Testis (tissue), 3 donors: ENCODE data around the gene PRM1. TPM values are rescaled to one million over a fixed set of nuclear protein-coding genes. Genes with fewer than 3 reads are reported as not detected.

Source experiments
- DNase-seq: peaks from one replicate; pipeline ENCODE4 v3.0.0-alpha.2; 2019
- H3K27ac ChIP-seq, 2 donors: fragments of 200-600 bp; sonication (generic); one replicate each; pipeline ENCODE4 v1.5.1; 2019
- H3K27me3 ChIP-seq: fragments of 200-600 bp; sonication (generic); one replicate; pipeline ENCODE4 v1.5.1; 2019
- H3K36me3 ChIP-seq: fragments of 200-600 bp; sonication (generic); one replicate; pipeline ENCODE4 v1.5.1; 2017; ENCODE audit warnings: low read depth; ENCODE audit errors: missing control alignments
- H3K4me1 ChIP-seq: fragments of 200-600 bp; sonication (generic); one replicate; pipeline ENCODE4 v1.5.1; 2019
- H3K4me3 ChIP-seq, 2 donors: fragments of 200-600 bp; sonication (generic); one replicate each; pipeline ENCODE4 v1.5.1; 2017 to 2019
- H3K9me3 ChIP-seq: fragments of 200-600 bp; sonication (generic); one replicate; pipeline ENCODE4 v1.5.1; 2017
- POLR2A ChIP-seq: fragments of 450-650 bp; IDR thresholded peaks from one replicate; pipeline ENCODE4 v1.6.1; 2017; ENCODE audit warnings: antibody characterized with exemption, mild to moderate bottlenecking, moderate library complexity
- WGBS, 2 donors: methylation state at CpG; one replicate each; pipeline ENCODE4 v1.1.5; 2018; 5-methylcytosine and 5-hydroxymethylcytosine counted together
- intact Hi-C: fragments of 100-400 bp; cut with DNase I; formaldehyde crosslinking; loops from one replicate; pipeline ENCODE4 v1.15.1; 2023; ENCODE audit warnings: low total_unique reads
- polyA plus RNA-seq: library from polyadenylated mRNA; stranded (reverse); fragments of 350-450 nt; fragmentation: Illumina TruSeq; extraction: RNeasy Lipid Tissue Mini Kit (QIAGEN cat#74804); gene quantifications from one replicate; pipeline ENCODE4 v1.2.3, GENCODE V29; 2014; ENCODE audit warnings: low read depth, low replicate concordance; ENCODE audit not compliant: insufficient read depth
- total RNA-seq, 2 donors: library from RNA; depleted of rRNA; stranded (reverse); fragments of >200 nt; gene quantifications; one replicate each; pipeline ENCODE4 v1.2.3, GENCODE V29; 2016
- TF ChIP-seq, protein P1 (sequence below), 3 experiments: fragments of 450-650 bp in 2 of 3; fragments of 200-600 bp in 1 of 3; sonication (generic) in 1 of 3; IDR thresholded peaks; one replicate each; pipeline ENCODE4 v1.5.1; 2016 to 2019; ENCODE audit warnings: antibody characterized with exemption in 3 of 3, mild to moderate bottlenecking in 2 of 3, moderate library complexity in 1 of 3

The PRM1 gene
- total and polyA plus RNA-seq, 3 donors from 2014 or later, result 7,819 to 32,936 (median 15,171) TPM

GRCh38 chr16:11296706-11297491 lies 15.8 kb upstream of the PRM1 start:
- DNase-seq, result no peak
- Histone ChIP-seq H3K9me3 (no peaks in the 10 kb centered on the region), H3K36me3 (no peaks in the 10 kb centered on the region), H3K27me3 (no peaks in the 10 kb centered on the region), H3K4me3 (no peak overlapping the region), H3K4me1 (peaks cover 16% of the 10 kb centered on the region), H3K27ac (no peak overlapping the region)
- WGBS, 2 donors, result 62 to 65% methylated on average over 10 of the region's 10 CpGs
- intact Hi-C loops, result no loop called here
- TF ChIP-seq POLR2A, result no peak

DNA sequence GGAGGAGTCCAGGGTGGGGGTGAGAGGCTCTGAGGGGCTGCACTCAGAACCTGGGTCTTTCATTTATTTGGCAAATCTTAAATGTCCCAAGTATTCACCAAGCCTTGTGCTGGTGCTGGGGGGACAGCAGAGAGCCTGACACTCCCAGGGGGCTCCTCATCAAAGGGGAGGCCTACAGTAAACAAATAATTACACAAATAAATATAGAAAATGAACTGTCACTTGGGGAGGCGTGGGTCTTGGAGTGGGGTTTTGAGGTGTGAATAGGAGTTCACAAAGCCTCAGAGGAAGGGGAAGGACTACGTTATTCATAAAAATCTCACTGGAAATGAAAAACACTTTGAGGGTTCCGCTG lies 15.2 kb upstream of the PRM1 start:
- DNase-seq, result no peak
- no peaks in the 10 kb centered on the region for H3K27me3 ChIP-seq
- TF ChIP-seq, protein P1, sequence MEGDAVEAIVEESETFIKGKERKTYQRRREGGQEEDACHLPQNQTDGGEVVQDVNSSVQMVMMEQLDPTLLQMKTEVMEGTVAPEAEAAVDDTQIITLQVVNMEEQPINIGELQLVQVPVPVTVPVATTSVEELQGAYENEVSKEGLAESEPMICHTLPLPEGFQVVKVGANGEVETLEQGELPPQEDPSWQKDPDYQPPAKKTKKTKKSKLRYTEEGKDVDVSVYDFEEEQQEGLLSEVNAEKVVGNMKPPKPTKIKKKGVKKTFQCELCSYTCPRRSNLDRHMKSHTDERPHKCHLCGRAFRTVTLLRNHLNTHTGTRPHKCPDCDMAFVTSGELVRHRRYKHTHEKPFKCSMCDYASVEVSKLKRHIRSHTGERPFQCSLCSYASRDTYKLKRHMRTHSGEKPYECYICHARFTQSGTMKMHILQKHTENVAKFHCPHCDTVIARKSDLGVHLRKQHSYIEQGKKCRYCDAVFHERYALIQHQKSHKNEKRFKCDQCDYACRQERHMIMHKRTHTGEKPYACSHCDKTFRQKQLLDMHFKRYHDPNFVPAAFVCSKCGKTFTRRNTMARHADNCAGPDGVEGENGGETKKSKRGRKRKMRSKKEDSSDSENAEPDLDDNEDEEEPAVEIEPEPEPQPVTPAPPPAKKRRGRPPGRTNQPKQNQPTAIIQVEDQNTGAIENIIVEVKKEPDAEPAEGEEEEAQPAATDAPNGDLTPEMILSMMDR (IDR thresholded peaks at IDR 0.05), result no peak
- no peak for TF ChIP-seq POLR2A
- H3K36me3 ChIP-seq, result no peaks in the 10 kb centered on the region
- no peaks in the 10 kb centered on the region for H3K9me3 ChIP-seq
- 66 to 85% methylated on average over 3 of the region's 3 CpGs for WGBS, 2 donors
- intact Hi-C loops, result no loop called here
- H3K4me3 ChIP-seq, result no peak overlapping the region
- peaks cover 13% of the 10 kb centered on the region for H3K4me1 ChIP-seq
- no peak overlapping the region for H3K27ac ChIP-seq

DNA sequence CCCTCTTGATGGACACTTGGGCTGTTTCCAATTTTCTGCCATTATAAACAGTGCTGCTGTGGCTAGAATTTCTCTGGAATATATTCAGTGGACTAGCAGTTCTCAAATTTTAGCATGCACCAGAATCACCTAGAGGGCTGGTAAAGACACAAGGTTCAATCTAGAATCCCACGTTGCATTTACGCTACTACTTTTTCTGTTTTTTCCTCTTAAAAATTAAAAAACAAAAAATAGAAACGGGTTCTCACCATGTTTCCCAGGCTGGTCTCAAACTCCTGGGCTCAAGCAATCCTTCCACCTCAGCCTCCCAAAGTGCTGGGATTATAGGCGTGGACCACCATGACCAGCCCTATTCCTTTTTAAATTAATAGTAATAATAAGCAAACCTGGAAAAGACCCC lies 14.5 kb upstream of the PRM1 start:
- Histone ChIP-seq H3K4me3 (no peak overlapping the region), H3K4me1 (peaks cover 13% of the 10 kb centered on the region), H3K36me3 (no peaks in the 10 kb centered on the region), H3K27ac (no peak overlapping the region), H3K27me3 (no peaks in the 10 kb centered on the region), H3K9me3 (no peaks in the 10 kb centered on the region)
- intact Hi-C loops, result no loop called here
- DNase-seq, result no peak
- WGBS, 2 donors, result 92 to 93% methylated on average over 4 of the region's 4 CpGs
- TF ChIP-seq POLR2A, result no peak
- TF ChIP-seq, protein P1 (IDR thresholded peaks at IDR 0.05), result no peak

GRCh38 chr16:11292076-11292748 lies 11.1 kb upstream of the PRM1 start:
- intact Hi-C loops, result no loop called here
- H3K4me1 ChIP-seq, result peaks cover 5% of the 10 kb centered on the region
- H3K4me3 ChIP-seq, result no peak overlapping the region
- TF ChIP-seq, protein P1 (IDR thresholded peaks at IDR 0.05), result no peak
- no peak for TF ChIP-seq POLR2A
- H3K9me3 ChIP-seq, result no peaks in the 10 kb centered on the region
- no peak overlapping the region for H3K27ac ChIP-seq
- no peak for DNase-seq
- H3K27me3 ChIP-seq, result no peaks in the 10 kb centered on the region
- H3K36me3 ChIP-seq, result no peaks in the 10 kb centered on the region
- WGBS, 2 donors, result 89 to 93% methylated on average over 7 of the region's 7 CpGs

GRCh38 chr16:11291091-11291703 lies 10.1 kb upstream of the PRM1 start:
- H3K4me1 ChIP-seq, result no peaks in the 10 kb centered on the region
- no peaks in the 10 kb centered on the region for H3K27me3 ChIP-seq
- no peak overlapping the region for H3K4me3 ChIP-seq
- no peak for DNase-seq
- no peaks in the 10 kb centered on the region for H3K36me3 ChIP-seq
- 65 to 70% methylated on average over 10 of the region's 10 CpGs for WGBS, 2 donors
- H3K27ac ChIP-seq, result no peak overlapping the region
- intact Hi-C loops, result no loop called here
- TF ChIP-seq, protein P1 (IDR thresholded peaks at IDR 0.05), result no peak
- TF ChIP-seq POLR2A, result no peak
- H3K9me3 ChIP-seq, result no peaks in the 10 kb centered on the region
